NOMO-1 treated with dmso at 0.1 percent for 144 hours (cell line): ENCODE measurements around the gene RNF32.
"Not testable (repeated sequence)": the region's sequence is repeated elsewhere in the genome, so short reads cannot be mapped to it uniquely, and the experiment has no call there.

Experiments
- DNase-seq: peaks from one replicate; lab custom pipeline; 2025; ENCODE audit not compliant: unreplicated experiment; lab: John Stamatoyannopoulos, UW

The RNF32 gene

DNA sequence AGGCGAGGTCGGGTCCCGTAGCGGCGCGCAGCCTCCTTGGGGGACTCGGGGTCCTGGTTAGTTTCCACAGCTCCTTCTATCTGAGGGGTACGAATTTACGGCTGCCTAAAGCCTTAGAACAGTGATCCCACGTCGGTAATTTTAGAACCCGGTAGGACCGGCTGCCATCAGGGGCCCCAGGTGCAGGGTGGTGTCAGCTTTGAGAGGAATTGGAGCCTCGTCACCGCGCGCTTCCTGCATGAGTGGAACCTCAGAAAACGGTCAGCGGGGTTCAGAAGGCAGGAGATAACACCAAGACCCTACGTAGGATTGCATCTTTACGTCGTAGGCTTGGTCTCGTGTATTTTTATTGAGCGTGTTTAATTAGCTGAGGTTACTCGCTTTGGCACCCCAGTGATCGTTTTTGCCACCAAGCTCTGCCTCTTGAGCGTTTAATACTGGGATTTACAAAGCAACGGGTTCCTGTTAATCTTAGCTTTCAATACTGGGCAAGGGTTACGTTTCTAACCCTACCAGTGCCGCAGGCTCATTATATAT, 443 bp downstream of the RNF32 start:
- no peak for DNase-seq

DNA sequence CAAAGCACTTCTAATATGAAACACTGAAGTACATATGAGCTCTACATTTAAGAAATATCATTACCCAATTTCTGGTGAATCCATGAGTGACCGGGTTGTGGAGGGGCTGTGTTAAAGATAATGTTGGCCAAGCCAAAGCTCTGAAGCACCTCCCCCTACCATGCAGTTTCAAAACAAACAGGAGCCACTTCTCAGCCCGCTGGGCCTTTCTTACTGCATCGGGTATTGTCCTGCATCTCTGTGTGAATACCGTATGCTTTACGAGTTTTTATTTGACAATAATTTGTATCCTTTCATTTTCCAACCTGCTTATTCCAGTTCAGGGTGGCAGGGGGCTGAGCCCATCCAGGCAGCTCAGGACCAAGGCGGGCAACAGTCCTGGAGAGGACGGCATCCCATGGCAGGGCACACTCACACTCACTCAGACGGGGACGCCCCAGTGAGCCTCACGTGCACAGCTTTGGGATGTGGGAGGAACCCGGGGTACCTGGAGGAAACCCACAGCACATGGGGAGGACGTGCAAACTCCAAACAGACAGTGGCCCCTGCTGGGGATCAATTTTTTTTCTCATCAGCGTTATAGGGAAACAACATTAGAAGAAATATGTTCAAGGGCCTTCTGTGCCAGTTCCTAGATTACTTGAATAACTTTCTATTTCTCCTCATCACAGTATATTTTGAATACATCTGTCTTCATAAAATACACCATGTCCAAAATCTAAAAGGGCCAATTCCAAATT, 1.9 kb downstream of the RNF32 start:
- DNase-seq, result no peak

DNA sequence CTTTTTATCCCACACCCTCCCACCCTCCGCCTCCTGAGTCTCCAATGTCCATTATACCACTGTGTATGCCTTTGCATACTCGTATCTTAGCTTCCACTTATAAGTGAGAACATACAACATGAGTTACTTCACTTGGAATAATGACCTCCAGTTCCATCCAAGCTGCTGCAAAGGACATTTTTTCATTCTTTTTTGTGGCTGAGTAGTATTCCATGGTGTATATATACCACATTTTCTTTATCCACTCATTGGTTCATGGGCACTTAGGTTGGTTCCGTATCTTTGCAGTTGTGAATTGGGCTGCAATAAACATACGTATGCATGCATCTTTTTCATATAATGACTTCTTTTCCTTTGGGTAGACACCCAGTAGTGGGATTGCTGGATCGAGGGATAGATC, 6.8 kb downstream of the RNF32 start:
- DNase-seq, result not testable (repeated sequence)

DNA sequence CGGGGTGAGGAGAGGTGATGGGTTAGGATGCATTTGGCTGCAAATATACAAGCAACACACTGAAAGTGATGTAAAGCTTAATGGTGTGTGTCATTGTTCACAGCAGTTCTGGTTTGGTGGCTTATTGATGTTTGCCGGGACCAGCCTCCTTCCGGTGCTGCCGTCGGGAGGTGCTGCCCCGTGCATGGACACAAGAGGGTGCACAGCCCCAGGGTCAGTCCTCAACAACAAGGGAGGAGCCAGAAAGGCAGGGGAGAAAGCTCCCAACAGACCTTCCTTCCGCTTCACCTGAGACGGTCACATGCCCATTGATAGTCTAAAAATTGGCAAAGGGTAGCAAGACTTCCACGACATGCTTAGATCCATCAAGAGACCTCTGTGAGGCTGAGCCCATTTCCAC, 9.5 kb downstream of the RNF32 start:
- no peak for DNase-seq

DNA sequence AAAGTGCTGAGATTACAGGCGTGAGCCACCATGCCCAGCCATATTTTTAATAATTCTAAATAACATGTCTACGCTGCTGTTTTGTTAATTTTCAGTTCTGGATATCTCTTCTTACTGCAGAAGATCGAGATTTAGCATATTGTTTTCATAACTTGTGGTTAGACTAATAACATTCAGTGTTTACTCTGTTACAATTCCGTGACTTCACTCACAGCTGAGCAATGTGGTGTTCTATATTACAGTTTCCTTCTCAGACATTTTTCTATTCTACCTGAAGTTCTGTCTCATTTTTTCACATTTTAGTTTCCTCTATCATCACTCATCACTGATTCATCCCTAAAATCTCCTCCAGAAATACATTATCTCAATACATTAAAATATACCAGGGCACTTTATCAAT, 10.9 kb downstream of the RNF32 start:
- DNase-seq, result no peak

DNA sequence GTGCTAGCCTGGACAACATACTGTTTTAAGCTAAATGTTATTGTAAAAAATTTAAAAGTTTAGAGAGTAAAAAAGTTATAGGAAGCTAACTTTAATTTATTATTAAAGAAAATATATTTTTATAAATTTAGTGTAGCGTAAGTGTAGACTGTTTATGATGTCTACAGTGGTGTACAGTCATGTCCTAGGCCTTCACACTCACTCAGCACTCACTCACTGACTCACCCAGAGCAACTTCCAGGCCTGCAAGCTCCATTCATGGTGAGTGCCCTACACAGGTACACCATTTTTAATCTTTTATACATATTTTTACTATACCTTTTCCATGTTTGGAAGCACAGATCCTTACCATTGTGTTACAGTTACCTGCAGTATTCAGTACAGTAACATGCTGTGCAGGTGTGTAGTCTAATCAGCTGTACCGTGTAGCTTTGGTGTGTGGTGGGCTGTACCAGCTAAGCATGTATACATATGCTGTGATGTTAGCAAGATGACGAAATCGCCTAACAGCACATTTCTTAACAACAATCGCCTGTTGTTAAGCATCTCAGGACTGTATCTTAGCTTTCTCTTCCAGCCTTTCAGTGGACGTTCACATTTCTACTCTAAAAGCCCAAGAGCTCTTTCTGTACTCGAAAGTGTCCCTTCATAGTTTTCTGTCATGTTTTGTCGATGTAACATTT, 12.5 kb downstream of the RNF32 start:
- DNase-seq, result no peak

DNA sequence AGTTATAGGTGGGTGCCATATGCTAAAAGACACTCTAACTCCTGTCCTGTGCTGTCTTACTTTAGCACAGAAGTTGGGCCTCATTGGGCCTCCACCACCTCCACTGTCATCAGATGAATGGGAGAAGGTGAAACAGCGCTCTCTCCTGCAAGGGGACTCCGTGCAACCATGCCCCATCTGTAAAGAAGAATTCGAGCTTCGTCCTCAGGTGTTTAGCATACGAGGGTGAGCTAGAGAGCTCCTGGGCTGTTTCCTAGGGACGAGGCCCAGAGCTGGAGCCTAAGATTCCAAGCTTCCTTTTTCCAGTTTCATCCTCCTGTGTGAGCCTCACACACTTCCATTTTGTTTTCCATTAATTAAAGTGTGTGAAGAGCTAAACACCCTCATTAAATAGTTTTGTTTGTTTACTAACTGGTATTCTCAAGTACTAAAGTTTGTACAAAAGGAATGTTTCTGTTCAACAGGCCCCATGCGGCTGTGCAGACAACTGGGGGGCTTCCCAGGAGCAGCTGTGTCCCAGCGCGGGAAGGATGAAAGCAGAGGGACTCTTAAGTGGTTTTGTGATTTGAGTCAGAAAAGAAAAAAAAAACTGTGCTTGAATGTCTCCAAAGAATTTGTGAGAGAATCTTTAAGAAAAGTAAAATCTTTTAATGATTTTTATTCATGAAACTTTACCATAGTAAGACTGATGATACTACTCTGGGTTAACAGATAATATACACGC, 14.1 kb downstream of the RNF32 start:
- DNase-seq, result no peak

DNA sequence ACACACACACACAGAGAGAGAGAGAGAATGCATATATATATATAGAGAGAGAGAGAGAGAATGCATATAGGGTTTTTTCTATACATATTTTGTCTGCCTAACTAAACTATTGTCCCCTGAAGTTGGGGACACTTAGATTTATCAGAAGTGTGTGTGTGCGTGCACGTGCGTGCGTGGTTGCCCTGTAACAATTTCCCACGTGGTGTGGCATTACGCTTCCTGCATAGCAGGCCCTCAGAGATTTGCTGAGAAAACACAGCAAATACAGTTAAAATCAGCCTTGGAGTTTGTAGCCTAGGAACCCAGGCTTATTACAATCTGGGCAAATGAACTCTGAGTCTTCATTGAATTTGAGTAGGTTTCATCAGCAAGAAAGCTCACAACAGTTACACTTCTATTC, 14.7 kb downstream of the RNF32 start:
- no peak for DNase-seq

DNA sequence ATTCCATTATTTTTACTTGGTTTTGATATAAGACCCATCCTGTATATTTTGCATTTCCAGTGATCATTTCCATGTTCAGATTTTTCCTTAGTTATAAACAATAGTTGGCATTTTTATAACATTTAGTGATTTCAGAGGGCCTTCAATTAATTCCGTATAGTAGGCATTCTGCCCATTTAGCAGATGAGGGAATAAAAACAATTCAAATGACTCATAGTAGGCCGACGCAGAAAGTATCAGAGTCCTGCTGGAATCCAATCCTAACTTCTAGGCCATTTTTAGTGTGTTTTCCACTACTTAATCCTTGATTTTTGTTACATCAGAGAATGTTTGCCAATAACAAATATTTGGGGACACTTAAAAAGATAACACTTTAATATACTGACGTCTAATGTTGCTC, 15.4 kb downstream of the RNF32 start:
- DNase-seq, result no peak

DNA sequence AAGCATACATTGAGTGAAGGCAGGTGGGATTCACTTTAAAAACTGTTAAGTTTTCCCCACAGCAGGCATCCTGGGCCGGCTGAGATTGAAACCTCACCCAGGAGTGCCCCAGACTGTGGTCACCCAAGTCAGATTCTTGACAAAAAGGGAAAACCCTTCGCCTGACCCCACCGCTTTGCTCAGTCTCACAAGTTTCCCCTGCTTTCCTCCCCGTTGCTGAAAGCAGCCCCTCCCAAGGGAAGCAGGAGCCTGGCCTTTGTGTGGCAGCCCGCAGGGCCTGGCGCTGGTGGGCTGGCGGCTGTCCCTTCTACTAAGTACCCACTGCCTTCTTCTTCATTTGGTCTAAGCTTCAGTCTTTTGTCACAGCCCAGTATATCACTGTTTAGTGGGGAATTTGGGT, 16.0 kb downstream of the RNF32 start:
- DNase-seq, result no peak

DNA sequence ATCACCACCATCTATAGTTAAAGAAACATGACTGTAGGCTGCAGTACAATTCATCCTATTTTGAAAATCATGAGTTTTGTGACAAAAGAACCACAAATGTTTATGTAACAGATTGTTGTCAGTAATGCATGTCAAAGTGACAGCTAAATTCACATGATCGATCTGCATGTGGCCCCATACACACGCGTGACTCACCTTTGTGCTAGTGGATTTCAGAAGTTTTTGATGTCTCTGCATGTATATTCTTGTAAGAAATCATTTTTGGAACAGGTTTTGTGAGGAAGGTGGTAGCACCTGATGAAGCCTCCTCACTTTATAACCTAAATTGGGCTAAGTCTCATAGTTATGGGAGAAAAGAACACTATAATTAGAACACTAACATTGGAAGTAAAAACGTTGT, 17.1 kb downstream of the RNF32 start:
- no peak for DNase-seq

DNA sequence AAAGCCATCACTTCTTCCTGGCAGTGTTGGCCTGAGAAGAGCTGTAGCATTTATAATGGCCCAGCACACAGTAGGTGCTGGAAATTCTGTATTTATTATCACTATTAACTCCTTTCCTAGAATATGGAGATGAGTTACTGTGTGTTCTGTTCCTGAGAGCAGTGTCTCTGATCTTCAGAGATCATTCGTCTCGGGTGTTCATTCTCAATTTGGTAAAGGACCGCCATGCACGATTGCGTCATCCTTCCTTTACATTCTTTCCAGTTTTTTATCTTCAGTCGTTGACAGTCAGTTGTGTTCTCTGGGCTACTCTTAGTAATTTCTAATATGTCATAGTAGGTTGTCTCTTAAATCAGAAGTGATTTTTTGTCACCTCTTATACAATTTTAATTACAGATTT, 18.6 kb downstream of the RNF32 start:
- no peak for DNase-seq

DNA sequence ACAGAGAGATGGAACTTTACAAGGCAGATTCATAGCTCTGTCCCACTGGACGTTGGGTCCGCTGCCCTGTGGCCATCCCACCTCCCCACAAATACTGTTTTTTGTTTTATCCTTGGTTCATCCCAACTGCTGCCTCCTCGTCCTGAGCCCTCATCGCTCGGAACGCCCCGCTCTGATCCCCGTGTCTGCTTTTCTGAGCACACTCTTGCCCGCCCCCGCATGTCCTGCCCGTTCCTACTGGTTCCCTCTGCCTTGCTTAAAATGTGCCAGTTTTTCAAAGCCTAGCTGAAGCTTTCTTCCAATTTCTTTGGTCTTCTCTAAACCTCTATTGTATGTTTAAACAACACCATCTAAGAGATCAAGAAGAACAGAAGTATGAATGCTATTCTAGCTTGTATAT, 19.4 kb downstream of the RNF32 start:
- DNase-seq, result no peak

DNA sequence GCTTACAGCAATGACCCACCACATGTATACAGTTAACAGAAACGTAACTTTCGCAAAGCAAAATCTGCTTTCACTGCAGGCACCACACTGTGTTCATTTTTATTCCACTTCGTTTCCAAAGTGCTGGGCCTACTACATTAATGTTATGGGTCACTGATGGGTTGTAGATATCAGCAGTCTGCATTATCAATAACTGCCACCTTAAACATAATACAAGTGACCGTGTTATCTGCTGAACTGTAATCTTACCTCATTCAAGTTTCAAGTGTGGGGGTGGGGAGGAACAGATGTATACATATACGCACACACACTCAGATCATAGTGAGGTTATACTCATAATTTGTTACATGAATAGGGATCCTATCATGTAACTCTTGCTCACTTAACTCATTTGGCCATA, 21.1 kb downstream of the RNF32 start:
- no peak for DNase-seq

DNA sequence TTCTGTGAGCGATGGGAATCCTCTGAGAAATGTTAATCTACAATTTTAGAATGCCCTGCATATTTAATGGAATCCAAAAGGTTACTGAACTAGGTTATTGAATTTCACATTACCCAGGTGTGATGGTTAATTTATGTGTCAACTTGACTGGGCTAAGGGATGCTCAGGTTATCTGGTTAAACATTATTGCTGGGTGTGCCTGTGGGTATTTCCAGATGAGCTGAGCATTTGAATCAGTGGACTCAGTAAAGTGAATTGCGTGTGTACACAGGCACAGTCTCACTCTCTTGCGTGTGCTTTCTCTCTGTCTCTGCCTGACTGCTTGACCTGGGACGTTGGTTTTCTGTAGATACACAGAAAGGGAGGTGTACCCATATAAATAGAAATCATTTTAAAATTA, 21.7 kb downstream of the RNF32 start:
- no peak for DNase-seq

DNA sequence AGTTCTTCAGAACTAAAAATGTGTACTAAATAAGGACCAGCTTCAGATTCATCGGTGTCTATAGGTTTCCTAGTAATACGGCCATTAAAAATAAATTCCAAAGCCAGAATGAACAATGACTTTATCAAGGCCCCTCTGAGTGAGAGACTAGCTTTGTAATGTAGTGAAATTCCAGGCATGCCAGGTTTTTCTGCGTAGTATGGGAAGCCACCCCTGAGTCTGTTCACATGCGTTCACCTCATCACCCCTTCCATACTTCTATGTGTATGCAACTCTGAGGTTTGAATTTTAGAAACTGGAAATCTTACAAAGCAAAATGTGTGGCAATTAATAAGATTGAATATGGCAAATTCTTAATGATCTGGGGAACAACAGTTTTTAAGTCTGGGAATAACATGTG, 24.5 kb downstream of the RNF32 start:
- DNase-seq, result no peak

DNA sequence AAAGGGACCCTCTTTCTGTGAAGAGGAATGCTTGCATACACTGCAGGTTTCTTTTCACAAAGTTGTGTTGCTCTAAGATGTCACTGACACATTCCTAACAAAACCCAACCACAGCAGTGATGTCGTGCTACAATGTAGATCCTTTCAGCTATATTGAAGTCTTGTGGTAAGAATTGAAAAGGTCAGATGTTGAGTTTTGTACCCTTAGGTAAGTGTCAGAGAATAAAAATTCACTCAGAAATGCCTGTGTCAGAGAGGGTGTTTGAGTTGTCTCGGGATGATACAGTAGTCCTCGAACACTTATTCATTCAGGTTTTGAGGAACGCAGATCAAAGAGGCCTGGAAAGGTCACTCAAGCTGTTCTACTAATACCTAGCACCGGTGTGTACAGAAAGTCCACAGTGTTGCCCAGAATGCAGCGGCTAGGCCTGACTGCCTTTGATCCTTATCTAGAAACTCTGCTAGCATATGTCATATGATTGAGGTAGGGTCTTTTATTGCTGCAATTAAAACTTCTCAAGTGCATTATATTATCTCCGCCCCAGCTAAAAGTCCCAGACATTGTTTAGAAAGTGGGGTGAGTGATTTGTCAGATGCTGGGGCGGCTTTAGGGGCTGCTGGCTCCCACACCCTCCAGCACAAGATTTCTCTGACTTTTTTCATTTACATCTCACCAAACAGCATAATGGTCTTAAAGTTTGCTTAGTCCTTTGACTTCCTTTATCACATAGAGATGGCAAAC, 26.0 kb downstream of the RNF32 start:
- no peak for DNase-seq

DNA sequence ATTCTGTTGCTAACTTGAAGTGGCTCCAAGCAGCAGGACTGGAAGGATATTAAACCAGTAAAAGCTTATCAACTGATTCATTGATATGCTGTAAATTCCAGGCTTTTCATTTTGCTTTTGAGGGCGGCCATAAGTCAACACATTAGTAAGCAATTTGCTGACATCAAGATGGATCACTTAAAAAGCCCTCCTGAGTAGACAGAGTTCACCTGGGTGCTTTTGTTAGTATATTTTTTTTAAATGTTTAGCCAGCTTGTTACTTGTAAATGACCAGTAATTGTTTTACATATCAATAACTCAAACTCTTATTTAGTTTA, 26.5 kb downstream of the RNF32 start:
- no peak for DNase-seq

DNA sequence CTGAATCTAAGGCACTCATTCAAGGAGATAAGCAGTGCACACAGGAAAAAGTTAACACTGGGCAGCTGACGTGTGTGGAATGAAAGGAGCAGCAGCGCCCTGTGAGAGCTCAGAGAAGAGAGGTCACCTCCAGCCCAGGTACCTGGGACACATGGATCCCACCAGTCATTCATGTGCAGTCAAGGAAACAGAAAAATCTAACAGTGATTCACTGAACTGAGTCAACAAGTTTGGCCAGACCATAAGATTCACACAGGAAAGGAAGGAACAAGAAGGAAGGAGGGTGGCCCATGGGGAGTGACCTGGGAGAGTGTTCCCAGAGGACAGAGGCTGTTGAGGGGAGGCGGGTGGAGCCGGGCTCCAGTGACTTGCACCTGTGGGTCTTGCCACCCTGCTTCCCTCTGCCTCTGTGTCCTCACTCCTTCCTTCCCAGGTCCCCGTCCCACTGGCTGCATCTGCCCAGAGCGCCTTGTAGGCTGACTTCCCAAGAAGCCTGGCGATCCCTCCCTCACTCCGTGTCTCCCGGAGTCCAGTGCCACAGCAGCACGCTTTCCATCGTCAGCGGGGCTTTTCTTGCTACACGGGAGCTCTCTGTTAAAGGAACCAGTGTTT, 27.7 kb downstream of the RNF32 start:
- no peak for DNase-seq

DNA sequence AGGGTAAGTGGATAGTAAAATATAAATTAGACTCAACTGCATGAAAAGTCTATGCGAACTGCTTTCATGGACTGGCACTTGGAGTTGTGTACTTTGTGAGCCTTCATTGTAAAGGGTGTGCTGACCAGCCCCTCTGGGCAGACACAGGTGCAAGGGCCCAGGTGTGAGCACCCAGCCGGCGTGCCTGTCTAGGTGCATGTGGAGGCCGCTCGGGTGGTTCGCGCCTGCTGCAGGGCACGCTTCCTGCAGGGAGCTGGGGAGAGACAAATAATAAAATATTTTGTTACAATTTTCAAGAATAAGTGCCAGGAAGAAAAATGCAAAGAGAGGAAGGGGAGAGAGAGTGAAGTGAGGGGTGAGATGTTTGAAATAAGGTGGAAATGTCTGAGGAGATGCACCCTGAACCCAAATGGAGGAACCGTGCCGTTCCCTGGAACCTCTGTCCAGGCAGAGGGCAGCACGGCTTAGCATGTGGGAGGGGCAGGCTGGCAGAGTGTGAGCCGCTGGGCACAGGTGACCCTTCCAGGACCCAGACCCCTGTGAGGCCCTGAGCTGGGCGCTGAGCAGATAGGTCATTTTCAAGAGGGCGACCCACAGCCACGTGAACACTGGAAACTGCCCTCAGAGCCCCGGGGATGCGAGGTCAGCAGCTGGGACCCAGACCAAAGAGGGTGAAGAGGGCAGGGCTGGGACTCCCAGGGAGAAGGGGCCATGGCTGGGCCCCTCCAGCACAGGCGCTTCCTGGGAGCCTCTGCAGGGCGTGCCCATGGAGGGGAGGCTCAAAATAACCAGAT, 28.7 kb downstream of the RNF32 start:
- DNase-seq, result no peak
